Heart left ventricle (tissue), 16 donors: ENCODE measurements around the gene RALGAPA2. TPM values are rescaled to one million over a fixed set of nuclear protein-coding genes. Genes with fewer than 3 reads are reported as not detected.

Experiments used
- ATAC-seq, 4 donors: fragments of 200-7000 bp; cut with Tn5 transposase; one replicate each; pipeline ENCODE4 v1.9.1; 2020 to 2022; ENCODE audit warnings: moderate library complexity in 4 of 4, mild to moderate bottlenecking in 3 of 4, moderate number of reproducible peaks in 1 of 4
- DNase-seq, 5 donors: peaks; one replicate each; pipeline ENCODE4 v3.0.0-alpha.2; 2020
- H3K27ac ChIP-seq, 12 donors: fragments of 200-600 bp; sonication (generic) in 4 of 12; one replicate each; pipeline versions ENCODE4 v1.5.0 to v1.8.0; 2016 to 2022; ENCODE audit warnings: mild to moderate bottlenecking in 2 of 12
- H3K27me3 ChIP-seq, 9 donors: fragments of 200-600 bp; sonication (generic) in 2 of 9; one replicate each; pipeline versions ENCODE4 v1.5.1 to v1.8.0; 2016 to 2022; ENCODE audit warnings: mild to moderate bottlenecking in 3 of 9
- H3K36me3 ChIP-seq, 9 donors: fragments of 200-600 bp; sonication (generic) in 2 of 9; one replicate each; pipeline versions ENCODE4 v1.5.0 to v1.8.0; 2018 to 2022; ENCODE audit warnings: mild to moderate bottlenecking in 2 of 9
- H3K4me1 ChIP-seq, 12 donors: fragments of 200-600 bp; sonication (generic) in 4 of 12; one replicate each; pipeline versions ENCODE4 v1.5.0 to v1.8.0; 2016 to 2022; ENCODE audit warnings: mild to moderate bottlenecking in 3 of 12
- H3K4me3 ChIP-seq, 12 donors: fragments of 200-600 bp; sonication (generic) in 4 of 12; one replicate each; pipeline versions ENCODE4 v1.5.0 to v1.8.0; 2017 to 2022; ENCODE audit warnings: mild to moderate bottlenecking in 9 of 12, moderate library complexity in 4 of 12
- H3K9me3 ChIP-seq, 12 donors: fragments of 200-600 bp; sonication (generic) in 4 of 12; one replicate each; pipeline versions ENCODE4 v1.5.0 to v1.8.0; 2016 to 2022; ENCODE audit warnings: mild to moderate bottlenecking in 1 of 12
- POLR2A ChIP-seq, 2 donors: fragments of 450-650 bp; IDR thresholded peaks; one replicate each; pipeline ENCODE4 v1.6.1; 2017; ENCODE audit warnings: antibody characterized with exemption in 2 of 2, mild to moderate bottlenecking in 2 of 2, moderate library complexity in 2 of 2
- WGBS, 4 donors: extraction: QIAGEN DNeasy Blood & Tissue Kit in 2 of 4; methylation state at CpG; one replicate each; pipeline versions ENCODE4 v1.1.5 to v1.1.7; 2013 to 2018; 5-methylcytosine and 5-hydroxymethylcytosine counted together
- intact Hi-C, 10 donors: fragments of 100-400 bp; cut with DNase I; formaldehyde crosslinking; loops; one replicate each; pipeline versions ENCODE4 v1.11.1 to v1.14.2; 2022
- polyA plus RNA-seq, 2 donors: library from polyadenylated mRNA; stranded (reverse); fragments of 200-250 nt; gene quantifications; one replicate each; pipeline ENCODE4 v1.2.3, GENCODE V29; 2013
- total RNA-seq, 9 donors: library from RNA; depleted of rRNA in 2 of 9; stranded (reverse); fragments of >200 nt in 2 of 9; fragmentation: NEBNext Ultra II Directional in 3 of 9; extraction: Animal tissue kit (Norgen Biotek cat#: 25700) in 3 of 9; gene quantifications; one replicate each; pipeline versions ENCODE4 v1.1.0 to v1.2.4, GENCODE V29; 2016 to 2023
- TF ChIP-seq, protein P1 (sequence below), 12 donors: fragments of 200-600 bp; sonication (generic) in 4 of 12; IDR thresholded peaks; one replicate each; pipeline versions ENCODE4 v1.5.0 to v1.8.0; 2018 to 2022; ENCODE audit warnings: antibody characterized with exemption in 12 of 12, mild to moderate bottlenecking in 5 of 12
- donor health status: ischemic (EF 13 %, LVEDD 7.1; RV severe dilation, severe dysfunction).
- donor health status: healthy with polysubstance abuse.
- donor health status: DM: no; HTN: yes; CAD: no.
- donor health status: DM: no; HTN: no; CAD: no.
- donor health status: ischemic (EF 25% LVEDD 6.9; RV normal size, moderate dysfunction).
- donor health status: ischemic (EF 25% LVEDD 5.7; RV mildly dilated, moderate dysfunction).
- donor health status: healthy.
- donor health status: DM: yes; HTN: yes; CAD: no.
- donor health status: ischemic (EF 35%, LVEDD 5.7; RV mildly dilated, moderate dysfunction).
- donor health status: nonischemic (EF 11% LVEDD 7.7; RV severe dilation, severe dysfunction).
- donor health status: DM: yes; HTN: yes; CAD: no.
- donor health status: PGD.
- donor health status: ischemic (EF 29% LVEDD 5.4; RV normal size, mild dysfunction).
- donor health status: nonischemic (EF 23%, LVEDD 6.1; RV moderate dilation, normal function).

The RALGAPA2 gene
- total and polyA plus RNA-seq, 11 donors = 5.6 to 33.8 (median 21.4) TPM

DNA sequence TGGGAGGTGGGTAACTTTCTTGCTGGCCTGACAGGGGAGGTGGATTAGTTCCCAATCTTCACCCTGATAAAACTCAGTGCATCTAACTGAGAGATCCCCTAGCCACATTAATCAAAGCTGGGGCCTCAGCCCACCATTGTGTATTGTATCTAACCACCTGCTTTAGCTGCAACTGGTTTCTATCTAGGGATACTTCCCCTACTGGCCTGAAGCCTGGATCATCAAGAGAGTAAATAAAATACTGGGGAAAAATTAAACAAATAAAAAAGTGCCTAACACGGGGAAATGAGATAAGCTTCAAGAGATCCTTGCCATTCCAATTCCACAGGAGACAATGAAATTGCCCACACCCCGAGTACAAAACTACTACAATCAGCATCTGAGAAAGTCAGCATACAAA lies 195.1 kb downstream of the RALGAPA2 start:
- no peaks in the 10 kb centered on the region for H3K27me3 ChIP-seq
- H3K9me3 ChIP-seq = peaks cover 0 to 18% (median 0%) of the 10 kb centered on the region in 12 donors
- no peak overlapping the region for H3K4me3 ChIP-seq
- TF ChIP-seq POLR2A (IDR thresholded peaks at IDR 0.05) = no peak
- TF ChIP-seq, protein P1, sequence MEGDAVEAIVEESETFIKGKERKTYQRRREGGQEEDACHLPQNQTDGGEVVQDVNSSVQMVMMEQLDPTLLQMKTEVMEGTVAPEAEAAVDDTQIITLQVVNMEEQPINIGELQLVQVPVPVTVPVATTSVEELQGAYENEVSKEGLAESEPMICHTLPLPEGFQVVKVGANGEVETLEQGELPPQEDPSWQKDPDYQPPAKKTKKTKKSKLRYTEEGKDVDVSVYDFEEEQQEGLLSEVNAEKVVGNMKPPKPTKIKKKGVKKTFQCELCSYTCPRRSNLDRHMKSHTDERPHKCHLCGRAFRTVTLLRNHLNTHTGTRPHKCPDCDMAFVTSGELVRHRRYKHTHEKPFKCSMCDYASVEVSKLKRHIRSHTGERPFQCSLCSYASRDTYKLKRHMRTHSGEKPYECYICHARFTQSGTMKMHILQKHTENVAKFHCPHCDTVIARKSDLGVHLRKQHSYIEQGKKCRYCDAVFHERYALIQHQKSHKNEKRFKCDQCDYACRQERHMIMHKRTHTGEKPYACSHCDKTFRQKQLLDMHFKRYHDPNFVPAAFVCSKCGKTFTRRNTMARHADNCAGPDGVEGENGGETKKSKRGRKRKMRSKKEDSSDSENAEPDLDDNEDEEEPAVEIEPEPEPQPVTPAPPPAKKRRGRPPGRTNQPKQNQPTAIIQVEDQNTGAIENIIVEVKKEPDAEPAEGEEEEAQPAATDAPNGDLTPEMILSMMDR (IDR thresholded peaks at IDR 0.05) = no peak
- WGBS, 4 donors = 73 to 89% (median 77%) methylated on average over 2 of the region's 2 CpGs
- intact Hi-C loops = no loop called here
- DNase-seq (no peak), ATAC-seq (no peak)
- H3K27ac ChIP-seq = no peak overlapping the region
- peaks cover 0 to 88% (median 53%) of the 10 kb centered on the region in 9 donors for H3K36me3 ChIP-seq
- H3K4me1 ChIP-seq = no peaks in the 10 kb centered on the region

DNA sequence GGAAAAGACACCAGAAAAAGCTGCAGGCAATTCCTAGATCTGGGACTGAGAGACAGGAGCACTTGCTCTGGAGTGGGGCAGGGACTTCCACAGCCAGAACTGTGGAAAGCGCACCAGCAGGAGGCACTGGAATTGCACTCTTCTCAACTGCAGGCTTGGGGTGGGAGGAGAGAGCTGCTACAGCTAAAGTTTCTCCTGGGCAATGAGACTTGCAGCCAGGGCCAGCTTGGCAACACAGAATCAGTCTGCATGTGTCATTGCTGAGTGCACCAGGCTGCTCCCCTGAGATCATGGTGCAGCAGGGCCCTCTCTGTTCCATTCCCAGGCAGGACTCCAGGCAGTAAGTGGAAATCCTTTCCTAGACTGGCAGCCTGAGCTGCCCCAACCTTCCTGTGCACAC lies 198.7 kb downstream of the RALGAPA2 start:
- H3K4me1 ChIP-seq = no peaks in the 10 kb centered on the region
- ATAC-seq (no peak), DNase-seq (no peak)
- H3K27me3 ChIP-seq = no peaks in the 10 kb centered on the region
- WGBS, 4 donors = 83 to 100% (median 99%) methylated on average over 1 of the region's 1 CpG
- H3K27ac ChIP-seq = no peak overlapping the region
- peaks cover 0 to 88% (median 54%) of the 10 kb centered on the region in 9 donors for H3K36me3 ChIP-seq
- H3K9me3 ChIP-seq = peaks cover 0 to 18% (median 0%) of the 10 kb centered on the region in 12 donors
- TF ChIP-seq, protein P1 (IDR thresholded peaks at IDR 0.05) = no peak
- TF ChIP-seq POLR2A (IDR thresholded peaks at IDR 0.05) = no peak
- no peak overlapping the region for H3K4me3 ChIP-seq
- intact Hi-C loops = no loop called here

DNA sequence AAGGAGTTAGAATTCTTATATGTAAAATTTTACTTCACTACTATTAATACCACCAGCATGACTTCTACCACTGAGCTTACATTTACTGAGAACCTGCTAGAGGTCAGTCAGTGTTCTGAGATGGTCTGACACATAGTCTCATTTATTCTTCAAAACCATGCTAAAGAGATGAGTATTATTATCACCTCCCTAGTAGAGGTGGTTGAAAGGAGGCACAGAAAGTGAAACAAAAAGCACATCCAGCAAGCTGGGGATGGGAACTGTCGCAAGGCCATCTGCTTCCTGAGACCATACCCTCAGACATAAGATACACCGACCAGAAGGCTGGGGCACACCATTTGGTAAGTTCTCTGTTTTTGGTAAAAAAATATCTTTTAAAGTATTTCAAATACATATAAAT lies 206.9 kb downstream of the RALGAPA2 start:
- no peak for ATAC-seq
- H3K4me3 ChIP-seq = no peak overlapping the region
- H3K27me3 ChIP-seq = no peaks in the 10 kb centered on the region
- intact Hi-C loops = no loop called here
- DNase-seq = no peak
- no peaks in the 10 kb centered on the region for H3K4me1 ChIP-seq
- H3K36me3 ChIP-seq = peaks cover 0 to 84% (median 77%) of the 10 kb centered on the region in 9 donors
- 83 to 96% (median 88%) methylated on average over 2 of the region's 2 CpGs for WGBS, 4 donors
- TF ChIP-seq, protein P1 (IDR thresholded peaks at IDR 0.05) = no peak
- TF ChIP-seq POLR2A (IDR thresholded peaks at IDR 0.05) = no peak
- H3K27ac ChIP-seq = no peak overlapping the region
- H3K9me3 ChIP-seq = no peaks in the 10 kb centered on the region

DNA sequence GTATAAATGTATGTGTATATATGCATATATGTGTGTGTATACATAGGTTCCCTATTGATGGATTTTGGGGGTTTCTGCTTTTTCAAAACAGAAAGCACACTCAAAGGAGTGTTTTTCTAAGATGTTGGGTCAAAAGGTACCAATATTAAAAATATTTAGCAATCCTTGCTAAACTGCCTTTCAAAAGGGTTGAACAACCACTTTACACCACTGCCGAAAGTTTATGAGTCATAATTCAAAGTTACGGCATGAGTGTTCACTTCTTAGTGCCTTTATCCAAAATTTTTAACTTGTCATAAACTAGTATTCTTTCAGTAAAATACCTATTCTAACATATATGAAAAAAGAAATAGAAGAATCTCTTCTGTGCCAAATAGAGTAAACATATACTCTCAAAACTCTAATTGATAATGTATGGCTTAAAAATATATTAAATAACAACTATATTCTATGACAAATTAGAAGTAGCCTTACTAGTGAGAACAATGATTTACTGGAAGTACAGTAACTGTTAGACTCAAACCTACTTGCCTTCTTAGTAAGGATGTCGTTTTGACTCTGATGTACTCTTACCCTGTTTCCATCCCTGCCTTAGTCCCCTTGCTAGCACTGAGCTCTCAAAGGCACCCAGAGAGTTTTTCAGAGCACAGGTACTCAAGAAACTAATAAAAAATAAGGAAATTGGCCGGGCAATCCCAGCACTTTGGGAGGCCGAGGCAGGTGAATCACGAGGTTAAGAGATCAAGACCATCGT lies 208.5 kb downstream of the RALGAPA2 start:
- H3K4me1 ChIP-seq = no peaks in the 10 kb centered on the region
- no peak overlapping the region for H3K4me3 ChIP-seq
- TF ChIP-seq POLR2A (IDR thresholded peaks at IDR 0.05) = no peak
- TF ChIP-seq, protein P1 (IDR thresholded peaks at IDR 0.05) = no peak
- DNase-seq (no peak), ATAC-seq (no peak)
- intact Hi-C loops = no loop called here
- no peaks in the 10 kb centered on the region for H3K27me3 ChIP-seq
- H3K36me3 ChIP-seq = peaks cover 0 to 83% (median 74%) of the 10 kb centered on the region in 9 donors
- H3K9me3 ChIP-seq = no peaks in the 10 kb centered on the region
- no peak overlapping the region for H3K27ac ChIP-seq
- WGBS, 4 donors = 94 to 97% (median 96%) methylated on average over 7 of the region's 7 CpGs
